HEK293 (cell line): ENCODE data around the gene STIM1.

Experiments used
- CTCF ChIA-PET: fragments of 350-600 bp; formaldehyde crosslinking; extraction: SDS; loops from one replicate; lab custom pipeline; 2021; ENCODE audit warnings: antibody characterized with exemption; lab: Yijun Ruan, JAX
- POLR2A ChIA-PET: fragments of 300-600 bp; formaldehyde crosslinking; extraction: SDS; loops from one replicate; lab custom pipeline; 2020; ENCODE audit warnings: antibody characterized with exemption, inconsistent platforms; lab: Yijun Ruan, JAX
- H3K27ac ChIP-seq: fragments of 200-500 bp; sonication (Bioruptor generic); 2 replicates; pipeline ENCODE4 v1.5.1; 2014; ENCODE audit warnings: low read depth, low read length, control low read depth, inconsistent platforms; ENCODE audit errors: extremely low read depth
- H3K36me3 ChIP-seq, 2 experiments: fragments of 200-500 bp in 1 of 2; sonication (Bioruptor generic) in 1 of 2; 1 replicate in 1 of 2; 2 replicates in 1 of 2; pipeline ENCODE4 v1.5.1; 2014 to 2017; ENCODE audit warnings: inconsistent platforms in 2 of 2, low read length in 2 of 2; ENCODE audit not compliant: control insufficient read depth in 2 of 2, insufficient read depth in 1 of 2
- H3K4me1 ChIP-seq: fragments of 200-500 bp; sonication (Bioruptor generic); 2 replicates; pipeline ENCODE4 v1.5.1; 2014; ENCODE audit warnings: mild to moderate bottlenecking, low read length, inconsistent platforms; ENCODE audit not compliant: control insufficient read depth, insufficient read depth
- H3K4me3 ChIP-seq: 2 replicates; pipeline ENCODE4 v1.5.1; 2011; ENCODE audit warnings: low read depth, mild to moderate bottlenecking, control low read depth, low read length, moderate library complexity
- H3K9me3 ChIP-seq: fragments of 200-500 bp; sonication (Bioruptor generic); 2 replicates; pipeline ENCODE4 v1.5.1; 2014; ENCODE audit warnings: low read depth, low read length, inconsistent platforms; ENCODE audit not compliant: control insufficient read depth, insufficient read depth
- GLI2 ChIP-seq: fragments of 450-650 bp; formaldehyde crosslinking; IDR thresholded peaks from 2 replicates; pipeline ENCODE4; 2017; ENCODE audit warnings: missing biosample characterization, missing genetic modification characterization, low read depth, borderline replicate concordance
- IKZF3 ChIP-seq: fragments of 450-650 bp; IDR thresholded peaks from 2 replicates; pipeline ENCODE4 v1.5.0; 2018; ENCODE audit warnings: missing biosample characterization, mild to moderate bottlenecking, missing genetic modification characterization, moderate library complexity
- KLF8 ChIP-seq: fragments of 450-650 bp; formaldehyde crosslinking; IDR thresholded peaks from 2 replicates; pipeline ENCODE4 v1.5.1; 2016; ENCODE audit warnings: missing biosample characterization, missing genetic modification characterization
- RBAK ChIP-seq: fragments of 450-650 bp; formaldehyde crosslinking; IDR thresholded peaks from 2 replicates; pipeline ENCODE4 v1.5.1; 2016; ENCODE audit warnings: missing biosample characterization, missing genetic modification characterization
- SALL2 ChIP-seq: fragments of 450-650 bp; formaldehyde crosslinking; IDR thresholded peaks from 2 replicates; pipeline ENCODE4 v1.5.0; 2017; ENCODE audit warnings: missing biosample characterization, mild to moderate bottlenecking, missing genetic modification characterization, borderline replicate concordance
- WT1 ChIP-seq: fragments of 450-650 bp; formaldehyde crosslinking; IDR thresholded peaks from 2 replicates; pipeline ENCODE4 v1.5.1; 2016; ENCODE audit warnings: missing biosample characterization, missing genetic modification characterization
- YY1 ChIP-seq: fragments of 450-650 bp; formaldehyde crosslinking; IDR thresholded peaks from 2 replicates; pipeline ENCODE4 v1.5.1; 2018; ENCODE audit warnings: missing biosample characterization, missing genetic modification characterization
- ZBTB26 ChIP-seq: fragments of 450-650 bp; formaldehyde crosslinking; optimal IDR thresholded peaks from 2 replicates; pipeline ENCODE3; 2016; ENCODE audit warnings: missing biosample characterization, mild to moderate bottlenecking, missing genetic modification characterization
- ZBTB7A ChIP-seq: fragments of 450-650 bp; formaldehyde crosslinking; IDR thresholded peaks from 2 replicates; pipeline ENCODE4 v1.5.1; 2016; ENCODE audit warnings: low read depth, missing biosample characterization, missing genetic modification characterization
- ZFHX2 ChIP-seq: fragments of 450-650 bp; formaldehyde crosslinking; conservative IDR thresholded peaks from 2 replicates; pipeline ENCODE4 v1.5.1; 2016; ENCODE audit warnings: missing biosample characterization, missing genetic modification characterization
- ZNF10 ChIP-seq: fragments of 450-650 bp; formaldehyde crosslinking; IDR thresholded peaks from 2 replicates; pipeline ENCODE4 v1.5.1; 2017; ENCODE audit warnings: missing biosample characterization, missing genetic modification characterization
- ZNF174 ChIP-seq: fragments of 450-650 bp; formaldehyde crosslinking; IDR thresholded peaks from 2 replicates; pipeline ENCODE4 v1.5.0; 2017; ENCODE audit warnings: missing biosample characterization, mild to moderate bottlenecking, missing genetic modification characterization
- ZNF18 ChIP-seq: fragments of 450-650 bp; formaldehyde crosslinking; IDR thresholded peaks from 2 replicates; pipeline ENCODE4 v1.5.1; 2016; ENCODE audit warnings: missing biosample characterization, missing genetic modification characterization
- ZNF248 ChIP-seq: fragments of 450-650 bp; formaldehyde crosslinking; IDR thresholded peaks from 2 replicates; pipeline ENCODE4 v1.5.1; 2017; ENCODE audit warnings: missing biosample characterization, missing genetic modification characterization
- ZNF292 ChIP-seq: fragments of 450-650 bp; formaldehyde crosslinking; IDR thresholded peaks from 2 replicates; pipeline ENCODE4 v1.5.1; 2016; ENCODE audit warnings: low read depth, missing biosample characterization, missing genetic modification characterization, borderline replicate concordance
- ZNF335 ChIP-seq: fragments of 450-650 bp; formaldehyde crosslinking; conservative IDR thresholded peaks from 2 replicates; pipeline ENCODE4 v1.5.1; 2016; ENCODE audit warnings: missing biosample characterization, missing genetic modification characterization
- ZNF449 ChIP-seq: fragments of 450-650 bp; formaldehyde crosslinking; IDR thresholded peaks from 2 replicates; pipeline ENCODE4 v1.5.1; 2017; ENCODE audit warnings: missing biosample characterization, mild to moderate bottlenecking, missing genetic modification characterization, moderate library complexity
- ZNF501 ChIP-seq: fragments of 450-650 bp; formaldehyde crosslinking; IDR thresholded peaks from 2 replicates; pipeline ENCODE4 v1.5.1; 2016; ENCODE audit warnings: missing biosample characterization, missing genetic modification characterization
- ZNF521 ChIP-seq: fragments of 450-650 bp; formaldehyde crosslinking; IDR thresholded peaks from 2 replicates; pipeline ENCODE4 v1.5.1; 2017; ENCODE audit warnings: missing biosample characterization, mild to moderate bottlenecking, missing genetic modification characterization
- ZNF555 ChIP-seq: fragments of 450-650 bp; formaldehyde crosslinking; conservative IDR thresholded peaks from 2 replicates; pipeline ENCODE4 v1.5.1; 2017; ENCODE audit warnings: missing biosample characterization, mild to moderate bottlenecking, missing genetic modification characterization, inconsistent platforms
- ZNF621 ChIP-seq: fragments of 450-650 bp; formaldehyde crosslinking; IDR thresholded peaks from 2 replicates; pipeline ENCODE4 v1.5.1; 2017; ENCODE audit warnings: missing biosample characterization, missing genetic modification characterization
- ZNF670 ChIP-seq: fragments of 450-650 bp; formaldehyde crosslinking; IDR thresholded peaks from 2 replicates; pipeline ENCODE4 v1.5.1; 2016; ENCODE audit warnings: missing biosample characterization, missing genetic modification characterization, low read depth
- ZNF776 ChIP-seq: fragments of 450-650 bp; formaldehyde crosslinking; IDR thresholded peaks from 2 replicates; pipeline ENCODE4 v1.5.0; 2017; ENCODE audit warnings: missing biosample characterization, missing genetic modification characterization, borderline replicate concordance
- ZNF785 ChIP-seq: fragments of 450-650 bp; formaldehyde crosslinking; IDR thresholded peaks from 2 replicates; pipeline ENCODE4 v1.5.1; 2016; ENCODE audit warnings: missing biosample characterization, missing genetic modification characterization
- ZSCAN18 ChIP-seq: fragments of 450-650 bp; formaldehyde crosslinking; IDR thresholded peaks from 2 replicates; pipeline ENCODE4 v1.5.1; 2016; ENCODE audit warnings: missing biosample characterization, missing genetic modification characterization
- ZSCAN5A ChIP-seq: fragments of 450-650 bp; formaldehyde crosslinking; IDR thresholded peaks from 2 replicates; pipeline ENCODE4 v1.5.1; 2016; ENCODE audit warnings: missing biosample characterization, missing genetic modification characterization

STIM1 gene

GRCh38 chr11:4039011-4039410 lies 183.5 kb downstream of the STIM1 start (continued):
- TF ChIP-seq ZSCAN18 (tag by site-specific recombination), result no peak
- TF ChIP-seq ZBTB26, result no peak

GRCh38 chr11:4040461-4040860 lies 185.0 kb downstream of the STIM1 start:
- Histone ChIP-seq H3K4me1 (no peaks in the 10 kb centered on the region), H3K27ac (no peak overlapping the region), H3K4me3 (no peak overlapping the region), H3K9me3 (no peaks in the 10 kb centered on the region), H3K36me3 (no peaks in the 10 kb centered on the region)
- POLR2A ChIA-PET, result no interaction called here
- TF ChIP-seq ZNF621 (tag by site-specific recombination) (no peak), ZNF449 (no peak), ZNF785 (tag by site-specific recombination) (no peak), ZNF335 (tag by site-specific recombination) (no peak), ZNF248 (tag by site-specific recombination) (no peak), ZNF555 (tag by site-specific recombination) (no peak), ZNF501 (tag by site-specific recombination) (no peak), ZNF776 (tag by site-specific recombination) (no peak), RBAK (no peak), ZNF10 (tag by site-specific recombination) (no peak), ZNF292 (no peak), KLF8 (tag by site-specific recombination) (no peak), YY1 (tag by site-specific recombination) (no peak), ZNF521 (no peak), WT1 (tag by site-specific recombination) (no peak), ZNF670 (tag by site-specific recombination) (no peak), ZFHX2 (tag by site-specific recombination) (no peak), SALL2 (tag by site-specific recombination) (no peak)
- CTCF ChIA-PET, result interaction anchor here (0.7 to 0.9 kb wide), 2 partner anchors 27 to 205 kb away, joined by 3 read pairs; no protein-coding TSS in a partner anchor

GRCh38 chr11:4041731-4042391 lies 186.4 kb downstream of the STIM1 start:
- Histone ChIP-seq H3K27ac (no peak overlapping the region), H3K9me3 (no peaks in the 10 kb centered on the region), H3K36me3 (no peaks in the 10 kb centered on the region), H3K4me1 (no peaks in the 10 kb centered on the region), H3K4me3 (no peak overlapping the region)
- ChIA-PET POLR2A (interaction anchor here (1.0 kb wide), 1 partner anchor 187 kb away, joined by 3 read pairs; no protein-coding TSS in a partner anchor), CTCF (interaction anchor here (0.6 to 2.3 kb wide), 3 partner anchors 25 to 231 kb away, joined by 3 to 11 read pairs (median 3); no protein-coding TSS in a partner anchor)
- TF ChIP-seq IKZF3 (tag by site-specific recombination), result no peak
- TF ChIP-seq ZSCAN5A (tag by site-specific recombination), result no peak
- no peak for TF ChIP-seq ZBTB7A (tag by site-specific recombination)
- TF ChIP-seq ZNF174 (tag by site-specific recombination), result no peak
- no peak for TF ChIP-seq GLI2 (tag by site-specific recombination)
- no peak for TF ChIP-seq ZNF18 (tag by site-specific recombination)
- TF ChIP-seq ZNF449, result no peak
